HG03432 (cell line): Measurements from ENCODE around the gene ARHGAP45.
"Not testable (repeated sequence)": the region's sequence is repeated elsewhere in the genome, so short reads cannot be mapped to it uniquely, and the experiment has no call there.

Experiments used
- ATAC-seq: cut with Tn5 transposase; IDR thresholded peaks from one replicate; pipeline ENCODE4 v1.9.1; 2021; ENCODE audit warnings: mild to moderate bottlenecking, moderate library complexity; ENCODE audit not compliant: unreplicated experiment

ARHGAP45 gene, protein sequence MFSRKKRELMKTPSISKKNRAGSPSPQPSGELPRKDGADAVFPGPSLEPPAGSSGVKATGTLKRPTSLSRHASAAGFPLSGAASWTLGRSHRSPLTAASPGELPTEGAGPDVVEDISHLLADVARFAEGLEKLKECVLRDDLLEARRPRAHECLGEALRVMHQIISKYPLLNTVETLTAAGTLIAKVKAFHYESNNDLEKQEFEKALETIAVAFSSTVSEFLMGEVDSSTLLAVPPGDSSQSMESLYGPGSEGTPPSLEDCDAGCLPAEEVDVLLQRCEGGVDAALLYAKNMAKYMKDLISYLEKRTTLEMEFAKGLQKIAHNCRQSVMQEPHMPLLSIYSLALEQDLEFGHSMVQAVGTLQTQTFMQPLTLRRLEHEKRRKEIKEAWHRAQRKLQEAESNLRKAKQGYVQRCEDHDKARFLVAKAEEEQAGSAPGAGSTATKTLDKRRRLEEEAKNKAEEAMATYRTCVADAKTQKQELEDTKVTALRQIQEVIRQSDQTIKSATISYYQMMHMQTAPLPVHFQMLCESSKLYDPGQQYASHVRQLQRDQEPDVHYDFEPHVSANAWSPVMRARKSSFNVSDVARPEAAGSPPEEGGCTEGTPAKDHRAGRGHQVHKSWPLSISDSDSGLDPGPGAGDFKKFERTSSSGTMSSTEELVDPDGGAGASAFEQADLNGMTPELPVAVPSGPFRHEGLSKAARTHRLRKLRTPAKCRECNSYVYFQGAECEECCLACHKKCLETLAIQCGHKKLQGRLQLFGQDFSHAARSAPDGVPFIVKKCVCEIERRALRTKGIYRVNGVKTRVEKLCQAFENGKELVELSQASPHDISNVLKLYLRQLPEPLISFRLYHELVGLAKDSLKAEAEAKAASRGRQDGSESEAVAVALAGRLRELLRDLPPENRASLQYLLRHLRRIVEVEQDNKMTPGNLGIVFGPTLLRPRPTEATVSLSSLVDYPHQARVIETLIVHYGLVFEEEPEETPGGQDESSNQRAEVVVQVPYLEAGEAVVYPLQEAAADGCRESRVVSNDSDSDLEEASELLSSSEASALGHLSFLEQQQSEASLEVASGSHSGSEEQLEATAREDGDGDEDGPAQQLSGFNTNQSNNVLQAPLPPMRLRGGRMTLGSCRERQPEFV

DNA sequence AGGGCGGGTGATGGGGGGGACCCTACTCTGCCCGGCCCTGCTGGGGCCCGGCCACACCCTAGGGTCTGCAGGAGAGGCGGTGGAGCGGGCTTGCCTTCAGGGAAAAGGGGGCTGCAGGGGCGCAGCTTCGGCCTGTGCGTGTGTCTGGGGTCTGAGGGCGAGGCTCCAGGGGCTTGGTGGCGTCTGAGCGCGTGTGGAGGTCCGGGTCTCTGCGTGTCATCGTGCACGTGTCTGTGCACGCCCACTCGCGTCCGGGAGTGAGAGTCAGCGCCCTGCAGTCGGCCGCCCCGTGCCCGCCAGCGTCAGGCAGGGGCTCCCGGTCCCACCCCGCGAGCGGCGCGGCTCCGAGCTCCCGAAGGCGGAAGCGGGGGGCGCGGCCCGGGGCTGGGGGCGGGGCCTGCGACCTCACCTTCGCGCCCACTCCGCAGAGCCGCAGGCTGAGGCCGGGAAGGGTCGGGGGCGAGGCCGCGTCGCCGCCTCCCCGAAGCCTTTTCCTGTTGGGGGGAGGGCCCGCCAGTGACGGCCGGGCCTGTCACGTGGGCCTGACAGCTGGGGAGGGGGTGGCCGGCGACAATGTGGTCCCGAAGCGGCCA lies at the start of gene ARHGAP45:
Gene ARHGAP45 (plus strand): TSS at position 420 of the 593 bp plus-strand sequence. CDS start 239 bp downstream, outside the sequence.
- peak; percentile 39 for ATAC-seq

DNA sequence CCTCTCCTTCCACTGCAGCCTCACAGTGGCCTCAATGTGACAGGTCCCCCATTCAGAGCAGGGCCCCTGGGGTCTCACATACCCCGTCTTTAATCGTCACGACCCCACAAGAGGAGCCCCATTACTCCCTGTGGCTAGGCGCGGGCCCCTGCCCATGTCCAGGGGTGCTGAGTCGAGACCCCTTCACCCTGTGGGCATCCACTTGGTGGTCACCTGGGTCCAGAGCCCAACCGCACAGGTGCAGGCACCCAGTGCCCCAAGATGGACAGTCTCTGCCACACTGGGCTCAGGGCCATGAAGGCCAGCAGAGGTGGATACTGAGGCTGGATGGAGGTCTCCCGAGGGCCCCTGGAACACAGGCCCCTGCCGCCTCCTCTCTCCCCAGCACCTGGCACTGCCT lies 49.1 kb upstream of the ARHGAP45 start:
- no peak for ATAC-seq

DNA sequence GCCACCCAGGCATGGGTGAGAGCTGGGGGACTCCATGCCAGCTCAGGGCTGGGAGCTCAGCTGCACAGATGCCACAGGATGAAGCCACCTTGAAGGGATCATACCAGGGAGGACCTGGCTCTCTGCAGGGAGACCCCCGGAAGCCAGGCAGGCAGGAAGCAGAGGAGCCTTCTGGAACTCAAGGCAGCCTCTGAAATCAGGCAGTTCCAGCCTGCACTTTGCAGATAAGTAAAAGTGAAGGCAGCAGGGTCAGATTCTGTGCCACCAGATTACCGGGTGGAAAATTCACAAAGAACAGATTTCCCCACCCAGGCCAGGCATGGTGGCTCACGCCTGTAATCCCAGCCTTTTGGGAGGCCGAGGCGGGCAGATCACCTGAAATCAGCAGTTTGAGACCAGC lies 48.6 kb upstream of the ARHGAP45 start:
- no peak for ATAC-seq

DNA sequence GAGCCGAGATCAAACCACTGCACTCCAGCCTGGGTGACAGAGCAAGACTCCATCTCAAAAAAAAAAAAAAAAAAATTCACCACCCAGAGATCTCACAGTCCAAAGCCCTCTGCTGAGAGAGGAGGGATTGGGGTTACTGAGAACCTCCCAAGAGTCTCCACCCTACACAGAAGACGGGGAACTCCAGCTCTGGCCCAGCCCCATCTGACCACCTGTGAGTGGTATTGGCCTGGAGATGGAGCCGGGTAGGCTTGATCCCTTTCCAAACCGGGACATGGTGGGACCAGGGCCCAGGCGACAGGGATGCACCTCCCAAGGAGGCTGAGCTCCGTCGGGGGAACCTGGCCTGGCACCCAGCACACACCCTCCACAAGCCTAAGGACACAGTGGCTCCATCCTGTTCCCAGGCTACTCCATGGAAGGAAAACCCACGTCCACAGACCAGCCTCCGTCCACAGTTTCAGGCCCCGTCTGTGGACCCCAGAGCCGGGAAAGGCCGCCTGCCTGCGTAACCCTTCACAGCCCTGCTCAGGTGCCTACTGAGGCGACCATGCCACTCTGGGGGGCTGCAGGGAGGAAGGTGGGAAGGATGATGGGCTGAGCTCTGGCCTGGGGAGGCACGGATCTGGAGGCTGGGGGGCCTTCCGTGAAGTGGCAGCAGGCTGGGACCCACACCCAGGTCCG lies 47.9 kb upstream of the ARHGAP45 start:
- ATAC-seq: no peak

DNA sequence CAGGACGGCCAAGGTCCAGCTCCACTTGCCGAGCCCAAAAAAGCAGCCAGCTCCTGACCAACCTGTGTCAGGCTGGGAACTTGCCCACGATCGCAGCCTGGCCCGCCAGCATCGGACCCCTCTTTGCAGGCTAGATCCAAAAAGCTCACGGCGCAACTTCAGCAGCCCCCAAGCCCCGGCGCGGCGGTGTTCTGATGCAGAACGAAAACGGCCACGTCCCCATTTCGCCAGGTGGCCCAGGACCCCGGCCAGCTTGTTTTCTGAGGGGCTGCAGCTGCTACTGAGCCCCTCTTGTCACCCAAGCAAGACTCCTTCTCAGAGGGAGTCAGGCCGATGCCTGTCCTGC lies 47.4 kb upstream of the ARHGAP45 start:
- no peak for ATAC-seq

DNA sequence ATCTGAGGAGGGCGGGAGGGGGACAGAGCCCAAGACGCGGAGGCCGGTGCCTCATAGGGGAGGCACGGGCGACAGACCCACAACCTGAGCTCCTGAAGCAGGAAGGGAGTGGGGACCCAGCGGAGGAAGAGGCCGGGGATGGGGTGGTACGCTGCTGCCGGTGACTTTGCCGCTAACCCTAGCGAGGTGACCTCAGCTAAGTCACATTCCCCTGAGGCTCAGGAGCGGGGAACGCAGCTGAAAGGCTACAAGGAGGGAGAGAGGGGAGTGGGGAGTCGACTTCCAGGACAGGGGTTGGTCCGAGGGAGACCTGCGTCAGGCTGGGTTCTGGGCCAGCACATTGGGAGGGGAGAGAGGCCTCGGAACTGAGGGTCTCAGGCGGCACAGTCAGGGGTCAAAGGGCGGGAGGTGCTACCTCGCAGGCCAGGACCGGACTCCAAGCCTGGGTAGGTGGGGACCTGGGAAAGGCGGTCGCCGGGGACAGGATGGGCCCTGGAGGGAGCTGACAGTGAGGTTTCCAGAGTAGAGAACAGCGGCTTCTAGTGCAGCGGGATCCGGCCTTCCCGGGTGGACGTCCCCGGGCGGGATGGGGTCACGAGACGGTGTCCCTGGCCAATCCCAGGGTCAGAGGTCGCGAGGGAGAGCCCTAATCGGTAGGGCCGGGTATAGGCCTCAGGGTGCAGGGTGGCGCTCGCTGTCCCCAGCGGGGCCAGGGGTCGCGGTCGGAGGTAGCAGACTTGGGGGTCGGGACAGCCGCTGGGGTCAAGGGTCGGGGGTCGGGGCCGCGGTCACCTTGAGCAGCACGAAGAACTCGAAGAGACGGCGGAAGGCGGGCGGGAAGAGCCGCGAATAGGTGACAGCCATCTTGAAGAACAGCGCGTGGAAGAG lies 46.7 kb upstream of the ARHGAP45 start:
- ATAC-seq: no peak

DNA sequence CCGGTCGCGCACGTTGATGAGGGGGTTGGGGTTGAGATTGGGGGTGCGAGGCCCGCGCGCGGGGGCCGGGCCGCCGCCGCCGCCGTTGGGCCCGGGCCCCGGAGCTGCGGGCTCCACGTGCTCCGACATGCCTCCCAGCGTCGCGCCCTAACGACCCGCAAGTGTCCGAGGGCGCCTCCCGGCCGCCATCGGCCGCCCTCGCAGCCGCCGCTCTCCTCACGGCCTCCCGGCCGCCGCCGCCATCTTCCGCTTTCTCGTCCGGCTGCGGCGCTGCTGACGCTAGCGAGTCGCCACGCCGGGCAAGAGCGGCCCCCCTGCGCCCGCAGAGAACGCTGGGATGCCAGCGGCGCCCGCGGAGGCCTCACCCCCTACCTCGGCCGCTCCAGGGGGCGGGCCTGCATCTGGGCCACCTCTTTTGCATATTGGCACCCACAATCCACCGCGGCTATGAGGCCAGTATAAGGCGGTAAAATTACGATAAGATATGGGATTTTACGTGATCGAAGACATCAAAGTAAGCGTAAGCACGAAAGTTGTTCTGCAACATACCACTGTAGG lies 46.0 kb upstream of the ARHGAP45 start, which contains the start of gene TMEM259:
Gene TMEM259 (minus strand): TSS at position 256 of the 558 bp plus-strand sequence. CDS start 127 bp downstream, at position 129.
- ATAC-seq: peak; percentile 79

DNA sequence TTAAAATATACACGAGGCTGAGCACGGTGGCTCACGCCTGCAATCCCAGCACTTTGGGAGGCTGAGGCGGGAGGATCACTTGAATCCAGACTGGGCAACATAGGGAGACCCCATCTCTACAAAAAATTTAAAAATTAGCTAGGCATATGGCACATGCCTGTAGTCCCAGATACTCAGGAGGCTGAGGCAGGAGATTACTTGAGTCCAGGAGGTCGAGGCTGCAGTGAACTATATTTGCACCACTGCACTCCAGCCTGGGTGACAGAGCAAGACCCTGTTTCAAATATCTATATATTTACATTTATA lies 43.1 kb upstream of the ARHGAP45 start:
- not testable (repeated sequence) for ATAC-seq

DNA sequence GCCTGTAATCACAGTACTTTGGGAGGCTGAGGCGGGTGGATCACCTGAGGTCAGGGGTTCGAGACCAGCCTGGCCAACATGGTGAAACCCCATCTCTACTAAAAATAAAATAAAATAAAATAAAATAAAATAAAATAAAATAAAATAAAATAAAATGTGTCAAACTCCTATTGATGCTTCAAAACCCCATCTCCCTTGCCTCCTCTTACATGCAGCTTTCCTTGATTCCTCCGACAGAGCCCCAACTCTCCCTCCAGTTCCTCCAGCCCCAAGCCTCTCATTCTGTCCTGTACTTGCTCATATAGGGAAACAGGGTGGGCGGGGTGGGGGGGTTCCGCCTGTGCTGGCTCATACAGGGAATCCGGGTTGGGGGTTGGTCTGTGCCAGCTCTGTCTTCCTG lies 41.9 kb upstream of the ARHGAP45 start:
- not testable (repeated sequence) for ATAC-seq

DNA sequence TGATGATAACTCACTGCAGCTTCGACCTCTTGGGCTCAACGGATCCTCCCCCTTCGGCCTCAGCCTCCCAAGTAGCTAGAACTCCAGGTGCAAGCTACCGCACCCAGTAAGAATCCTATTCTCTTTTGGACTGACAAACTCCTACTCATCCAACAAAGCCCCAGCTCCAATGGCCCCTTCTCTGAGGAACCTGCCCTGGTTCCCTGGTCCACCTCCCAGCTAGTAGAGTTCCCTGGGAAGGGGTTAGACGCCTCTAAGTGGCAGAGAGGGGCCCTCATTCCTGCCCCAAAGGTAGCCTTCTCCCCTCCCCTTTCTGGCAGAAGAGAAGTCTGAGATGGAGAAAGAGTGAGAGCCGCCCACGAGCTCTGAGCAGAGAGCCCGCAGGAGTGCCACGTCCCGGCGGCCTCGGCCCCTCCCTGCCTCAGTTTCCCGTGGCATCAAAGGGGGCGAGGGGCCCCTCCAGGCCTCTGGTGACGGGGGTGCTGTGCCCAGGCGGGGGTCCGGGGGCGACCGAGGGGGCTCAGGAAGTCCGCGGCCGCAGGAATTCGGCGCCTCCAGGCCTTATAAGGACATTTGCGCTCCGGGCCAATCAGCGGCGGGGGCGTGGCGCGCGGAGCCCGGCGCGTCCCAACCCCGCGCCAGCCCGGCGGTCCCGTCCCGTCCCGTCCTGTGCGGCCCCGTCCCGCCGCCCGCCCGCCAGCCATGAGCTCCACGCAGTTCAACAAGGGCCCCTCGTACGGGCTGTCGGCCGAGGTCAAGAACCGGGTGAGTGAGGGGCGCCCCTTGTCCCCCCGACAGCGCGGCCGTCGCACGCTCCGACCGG lies 40.8 kb upstream of the ARHGAP45 start, which contains the start of gene CNN2:
Gene CNN2 (plus strand): TSS at position 649 of the 823 bp plus-strand sequence. CDS start 54 bp downstream, at position 703.
- ATAC-seq: peak; percentile 51

DNA sequence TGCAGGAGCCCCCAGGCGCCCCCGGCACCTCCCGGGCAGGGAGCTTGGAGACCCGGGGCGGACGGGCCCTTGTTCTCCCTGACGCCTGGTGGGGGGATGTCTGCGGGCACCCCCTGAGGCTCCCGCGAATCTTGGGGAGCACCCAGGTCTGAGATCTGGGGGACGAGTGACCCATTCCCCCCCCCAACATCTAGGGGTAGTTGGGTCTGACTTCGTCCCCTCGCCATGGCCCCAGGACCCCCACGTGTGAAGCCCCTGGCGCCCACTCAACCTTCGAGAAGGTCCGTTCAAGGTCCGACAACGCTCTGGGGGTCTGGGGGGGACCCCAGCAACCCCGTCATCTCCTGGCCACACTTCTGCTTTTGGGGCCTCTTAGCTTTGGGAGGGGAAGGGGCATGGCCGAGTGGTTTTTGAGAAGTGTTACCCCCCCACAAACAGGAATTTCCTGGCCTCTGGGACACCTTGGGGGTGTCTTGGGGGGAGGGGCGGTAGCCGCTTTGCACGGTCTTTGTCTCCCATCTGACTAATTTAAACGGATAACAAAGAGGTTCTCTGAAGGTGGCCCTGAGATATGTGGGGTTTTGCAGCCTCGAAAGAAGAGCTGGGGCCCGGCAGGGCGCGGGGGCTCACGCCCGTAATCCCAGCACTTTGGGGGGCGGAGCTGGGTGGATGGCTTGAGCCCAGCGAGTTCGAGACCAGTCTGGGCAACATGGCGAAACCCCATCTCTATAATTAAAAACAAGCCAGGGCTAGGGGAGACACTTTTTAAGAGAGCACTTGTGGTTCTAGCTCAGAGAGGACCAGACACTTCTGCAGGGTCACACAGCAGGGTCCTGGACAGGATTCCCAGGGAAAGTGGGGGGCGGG lies 40.0 kb upstream of the ARHGAP45 start:
- ATAC-seq: no peak

DNA sequence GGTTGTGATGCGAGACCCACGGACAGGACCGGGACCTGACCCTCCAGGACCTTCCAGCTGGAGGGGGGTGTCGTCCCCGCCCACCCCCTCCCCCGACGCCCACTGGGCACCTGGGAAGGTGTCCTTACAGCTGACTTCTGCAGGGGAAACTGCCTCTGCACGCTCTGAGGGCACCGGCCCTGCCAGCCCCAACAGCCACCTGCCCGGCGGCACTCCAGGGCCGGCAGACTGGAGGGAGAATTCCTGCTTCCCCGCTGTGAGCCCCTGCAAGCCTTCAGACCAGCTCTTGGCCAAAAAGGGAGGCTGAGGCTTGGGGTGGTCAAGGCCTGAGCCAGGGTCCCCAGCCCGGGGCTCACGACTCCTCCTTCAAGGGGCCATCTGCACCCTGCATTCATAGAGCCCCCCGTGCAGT lies 39.3 kb upstream of the ARHGAP45 start:
- ATAC-seq: no peak

DNA sequence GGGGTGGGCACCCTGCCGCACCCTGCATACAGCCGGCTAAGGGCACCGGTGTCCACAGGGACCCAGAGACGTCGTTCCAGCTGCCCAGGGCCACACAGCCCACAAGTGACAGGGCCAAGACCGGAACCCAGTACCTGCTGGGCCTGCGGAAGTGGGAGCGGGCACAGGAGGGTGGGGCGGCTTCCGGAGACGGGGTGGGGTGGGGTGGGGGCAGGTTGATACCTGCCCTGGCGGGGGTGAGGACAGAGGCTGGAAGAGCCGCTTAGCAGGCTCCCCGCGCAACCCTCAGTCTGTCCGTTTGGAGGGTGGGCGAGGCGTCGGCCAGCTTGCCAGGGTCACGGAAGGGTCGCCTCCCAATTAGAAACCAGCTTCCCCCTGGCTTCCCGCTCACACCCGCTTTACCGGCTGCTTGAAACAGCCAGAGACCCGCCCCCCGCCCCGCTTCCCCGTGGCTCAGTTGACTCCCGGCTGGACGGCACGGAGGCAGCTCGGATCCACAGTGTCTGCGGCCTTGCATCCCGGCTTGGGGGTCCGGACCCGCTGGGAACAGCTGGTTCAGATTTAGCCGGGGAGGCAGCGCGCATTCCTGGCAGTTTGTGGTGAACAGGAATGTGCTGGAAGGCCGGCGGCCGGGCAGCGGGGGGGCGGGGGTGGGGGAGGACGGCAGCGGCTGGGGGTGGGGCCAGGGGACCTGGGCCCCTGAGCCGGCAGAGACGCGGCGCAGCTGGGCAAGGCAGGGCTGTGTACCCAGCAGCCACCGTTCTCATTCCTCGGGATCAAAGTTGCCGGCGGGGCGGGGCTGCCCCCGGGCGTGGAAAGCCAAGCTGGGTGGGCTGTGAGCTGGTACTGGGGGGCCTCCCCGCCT lies 38.7 kb upstream of the ARHGAP45 start:
- ATAC-seq: no peak

DNA sequence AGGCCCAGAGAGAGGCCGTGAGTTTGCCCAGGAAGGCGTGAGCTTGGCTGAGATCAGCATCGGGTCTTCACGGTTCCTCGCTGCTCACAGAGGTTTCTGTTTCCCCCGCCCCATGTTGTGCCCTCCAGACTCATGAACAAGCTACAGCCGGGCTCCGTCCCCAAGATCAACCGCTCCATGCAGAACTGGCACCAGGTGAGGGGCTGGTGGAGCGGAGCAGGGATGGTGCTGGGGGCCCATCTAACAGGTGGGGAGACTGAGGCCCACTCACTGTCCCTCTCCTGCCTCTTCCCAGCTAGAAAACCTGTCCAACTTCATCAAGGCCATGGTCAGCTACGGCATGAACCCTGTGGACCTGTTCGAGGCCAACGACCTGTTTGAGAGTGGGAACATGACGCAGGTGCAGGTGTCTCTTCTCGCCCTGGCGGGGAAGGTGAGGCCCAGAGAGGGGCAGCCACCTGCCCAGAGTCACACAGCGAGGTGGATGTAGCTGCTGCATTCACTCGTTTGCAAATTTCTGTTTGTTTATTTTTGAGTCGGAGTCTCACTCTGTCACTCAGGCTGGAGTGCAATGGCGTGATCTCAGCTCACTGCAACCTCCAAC lies 34.6 kb upstream of the ARHGAP45 start:
- ATAC-seq: no peak

DNA sequence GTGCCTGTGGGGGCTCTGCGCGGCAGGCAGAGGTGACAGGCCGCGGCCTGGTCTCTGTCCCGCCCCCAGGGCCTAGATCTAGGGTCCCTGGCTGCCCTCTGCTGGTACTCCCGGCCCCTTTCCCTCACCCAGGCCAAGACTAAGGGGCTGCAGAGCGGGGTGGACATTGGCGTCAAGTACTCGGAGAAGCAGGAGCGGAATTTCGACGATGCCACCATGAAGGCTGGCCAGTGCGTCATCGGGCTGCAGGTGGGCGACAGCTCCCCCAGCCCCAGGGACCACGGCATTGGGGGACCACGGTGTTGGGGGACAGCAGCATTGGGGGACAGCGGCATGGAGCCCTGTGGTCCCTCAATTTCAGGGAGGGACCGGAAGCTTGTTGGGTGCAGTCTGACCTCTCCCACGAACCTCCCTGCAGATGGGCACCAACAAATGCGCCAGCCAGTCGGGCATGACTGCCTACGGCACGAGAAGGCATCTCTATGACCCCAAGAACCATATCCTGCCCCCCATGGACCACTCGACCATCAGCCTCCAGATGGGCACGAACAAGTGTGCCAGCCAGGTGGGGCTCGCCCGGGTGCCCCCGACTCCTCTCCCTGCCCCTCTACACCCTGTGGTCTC lies 30.9 kb upstream of the ARHGAP45 start:
- no peak for ATAC-seq
